GM20000 (cell line): ENCODE measurements around the gene SPAAR.

ENCODE experiments used
- DNase-seq: peaks from one replicate; pipeline ENCODE4 v3.0.0; 2012; ENCODE audit warnings: low spot score
- CTCF ChIP-seq: IDR thresholded peaks from 2 replicates; pipeline ENCODE4 v1.5.1; 2012; ENCODE audit warnings: mild to moderate bottlenecking, control low read depth; ENCODE audit errors: extremely low read depth, missing control alignments

SPAAR gene

GRCh38 chr9:35909274-35909673 is at the start of gene SPAAR:
SPAAR (plus strand) TSS chr9:35909490; CDS start chr9:35910464, 974 bp downstream.
- no peak for DNase-seq
- TF ChIP-seq CTCF = no peak

GRCh38 chr9:35859990-35860339 is 49.3 kb upstream of the SPAAR start:
- no peak for DNase-seq
- no peak for TF ChIP-seq CTCF

- DNase-seq = no peak
- TF ChIP-seq CTCF = no peak
Observed at GRCh38 chr9:35861161-35861897, 48.0 kb upstream of the SPAAR start.

GRCh38 chr9:35862328-35862727 is 47.0 kb upstream of the SPAAR start:
- DNase-seq = no peak
- TF ChIP-seq CTCF = no peak

- peak; percentile 4 for DNase-seq
- no peak for TF ChIP-seq CTCF
Observed at GRCh38 chr9:35863583-35863982, 45.7 kb upstream of the SPAAR start.

GRCh38 chr9:35864695-35865255 is 44.5 kb upstream of the SPAAR start:
- no peak for TF ChIP-seq CTCF
- no peak for DNase-seq

- no peak for TF ChIP-seq CTCF
- DNase-seq = no peak
Observed at GRCh38 chr9:35867538-35867937, 41.8 kb upstream of the SPAAR start.
